HG02840 (cell line): ENCODE measurements around the gene MLC1.

Source experiments
- ATAC-seq: cut with Tn5 transposase; IDR thresholded peaks from one replicate; pipeline ENCODE4 v1.9.1; 2021; ENCODE audit warnings: mild to moderate bottlenecking, moderate library complexity, moderate number of reproducible peaks; ENCODE audit not compliant: unreplicated experiment, low FRiP score

MLC1 gene

DNA sequence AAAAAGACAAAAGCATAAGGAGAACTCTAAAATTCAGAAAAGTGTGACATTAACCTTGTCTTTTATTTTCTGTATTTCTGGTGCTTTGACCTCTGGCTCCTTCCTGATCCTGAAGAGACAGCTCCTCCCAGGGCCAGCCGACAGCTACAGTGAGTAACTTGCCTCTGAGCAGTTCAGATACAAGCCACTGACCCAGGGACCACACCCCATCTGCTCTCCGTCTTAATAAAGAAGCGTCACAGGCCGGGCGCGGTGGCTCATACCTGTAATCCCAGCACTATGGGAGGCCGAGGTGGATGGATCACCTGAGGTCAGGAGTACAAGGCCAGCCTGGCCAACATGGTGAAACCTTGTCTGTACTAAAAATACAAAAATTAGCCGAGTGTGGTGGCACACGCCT lies 6.5 kb downstream of the MLC1 start:
- ATAC-seq: no peak

DNA sequence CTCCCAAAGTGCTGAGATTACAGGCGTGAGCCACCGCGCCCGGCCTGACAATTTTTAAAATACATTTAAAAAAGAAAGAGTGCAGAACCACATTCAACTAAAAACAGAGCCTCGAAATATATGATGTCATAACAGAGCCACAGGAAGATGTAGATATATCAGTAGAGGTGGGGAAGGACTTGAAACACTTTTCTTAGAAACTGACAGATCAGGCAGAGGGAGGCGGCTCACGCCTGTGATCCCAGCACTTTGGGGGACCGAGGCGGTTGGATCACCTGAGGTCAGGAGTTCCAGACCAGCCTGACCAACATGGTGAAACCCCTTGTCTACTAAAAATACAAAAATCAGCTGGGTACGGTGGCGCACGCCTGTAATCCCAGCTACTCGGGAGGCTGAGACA lies 7.0 kb downstream of the MLC1 start:
- no peak for ATAC-seq

DNA sequence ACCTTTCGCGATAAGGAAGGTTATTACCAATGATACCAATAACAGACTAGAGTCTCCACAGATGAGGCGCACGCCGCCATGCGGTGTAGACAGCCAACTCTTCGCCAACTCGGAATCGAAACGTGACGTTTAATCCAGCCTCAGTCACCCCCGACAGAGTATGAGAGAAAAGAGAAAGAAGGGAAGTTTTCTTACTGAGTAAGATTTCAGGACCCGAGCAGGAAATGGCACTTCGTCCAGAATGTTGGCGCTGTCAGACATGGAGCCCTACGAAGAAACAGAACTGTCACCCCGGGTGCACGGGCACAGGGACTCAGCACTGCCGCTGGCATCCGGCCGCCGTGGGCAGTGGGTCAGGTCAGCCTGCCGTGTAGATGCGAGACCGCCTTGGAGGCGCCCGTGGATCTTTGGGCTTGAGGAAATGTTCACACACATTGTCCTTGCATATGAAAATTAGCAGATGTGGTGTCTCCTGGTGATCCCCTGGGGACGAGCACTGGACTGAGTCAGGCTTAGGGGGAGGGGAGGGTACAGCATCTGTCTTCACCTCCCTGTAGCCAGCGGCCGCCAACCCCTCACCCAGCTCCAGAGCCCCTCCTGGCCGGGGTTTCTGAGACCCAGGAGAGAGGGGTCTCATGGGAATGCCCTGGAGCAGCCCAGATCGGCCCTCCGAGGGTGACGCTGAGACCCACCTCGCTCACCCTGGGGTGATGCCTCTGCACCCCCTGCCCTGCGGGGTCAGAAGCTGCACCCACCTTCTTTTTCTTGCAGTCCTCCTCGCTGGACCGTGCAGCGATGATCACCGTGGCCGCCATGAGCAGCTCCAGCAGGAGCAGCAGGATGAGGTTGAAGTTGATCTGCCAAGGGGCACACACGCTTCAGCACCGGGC lies 8.3 kb downstream of the MLC1 start:
- no peak for ATAC-seq

DNA sequence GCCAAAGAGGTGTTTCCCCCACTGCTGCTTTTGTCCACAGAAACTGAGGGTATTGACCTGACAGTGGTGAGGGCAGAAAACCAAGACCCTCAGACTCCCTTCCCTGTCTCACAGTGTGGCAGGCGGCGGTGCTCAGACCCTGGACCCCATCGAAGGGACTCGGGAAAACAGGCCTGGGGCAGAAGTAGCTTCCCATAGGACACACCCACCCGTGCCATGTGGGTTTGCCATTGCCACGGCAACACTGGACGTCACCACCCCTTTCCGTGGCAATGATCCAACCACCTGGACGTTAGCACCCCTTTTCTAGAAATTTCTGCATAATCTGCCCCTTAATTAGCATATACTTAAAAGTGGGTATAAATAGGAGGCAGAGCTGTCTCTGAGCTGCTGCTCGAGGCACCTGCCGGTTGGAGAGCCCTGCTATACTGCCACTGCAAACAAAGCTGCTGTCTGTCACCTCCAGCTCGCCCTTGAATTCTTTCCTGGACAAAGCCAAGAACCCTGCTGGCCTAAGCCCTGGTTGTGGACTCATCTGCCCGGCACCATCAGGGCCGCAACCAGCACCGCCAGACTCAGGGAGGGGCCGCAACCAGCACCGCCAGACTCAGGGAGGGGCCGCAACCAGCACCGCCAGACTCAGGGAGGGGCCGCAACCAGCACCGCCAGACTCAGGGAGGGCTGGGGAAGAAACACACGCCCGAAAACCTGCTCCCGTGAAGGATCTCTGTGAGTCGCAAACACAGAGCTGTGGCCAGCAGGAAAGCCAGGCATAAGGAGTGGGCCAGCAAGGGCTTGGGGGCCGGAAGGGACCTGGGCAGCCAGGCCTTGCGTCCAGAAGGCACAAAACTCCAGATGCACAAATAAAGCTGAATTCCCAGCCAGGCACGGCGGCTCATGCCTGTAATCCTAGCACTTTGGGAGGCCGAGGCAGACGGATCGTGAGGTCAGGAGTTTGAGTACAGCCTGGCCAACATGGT lies 10.4 kb downstream of the MLC1 start:
- no peak for ATAC-seq

DNA sequence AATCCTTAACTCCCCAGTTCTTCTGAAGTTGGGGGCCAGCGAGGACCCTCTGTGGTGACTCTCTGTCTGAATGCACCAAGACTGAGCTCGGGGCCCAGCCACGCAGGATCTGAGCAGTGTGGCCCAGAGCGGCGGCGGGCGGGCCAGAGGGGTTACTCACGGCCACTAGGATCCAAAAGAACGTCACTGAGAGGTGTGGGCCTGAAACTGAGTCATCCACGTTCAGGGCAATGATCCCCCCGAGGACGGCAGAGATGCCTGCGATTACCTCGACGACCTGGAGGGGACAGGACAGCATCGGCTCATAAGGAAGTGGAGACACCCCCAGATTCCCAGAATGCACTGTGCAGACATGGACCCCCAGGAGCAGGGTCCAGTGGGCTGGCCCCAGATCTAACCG lies 11.2 kb downstream of the MLC1 start:
- ATAC-seq: no peak

DNA sequence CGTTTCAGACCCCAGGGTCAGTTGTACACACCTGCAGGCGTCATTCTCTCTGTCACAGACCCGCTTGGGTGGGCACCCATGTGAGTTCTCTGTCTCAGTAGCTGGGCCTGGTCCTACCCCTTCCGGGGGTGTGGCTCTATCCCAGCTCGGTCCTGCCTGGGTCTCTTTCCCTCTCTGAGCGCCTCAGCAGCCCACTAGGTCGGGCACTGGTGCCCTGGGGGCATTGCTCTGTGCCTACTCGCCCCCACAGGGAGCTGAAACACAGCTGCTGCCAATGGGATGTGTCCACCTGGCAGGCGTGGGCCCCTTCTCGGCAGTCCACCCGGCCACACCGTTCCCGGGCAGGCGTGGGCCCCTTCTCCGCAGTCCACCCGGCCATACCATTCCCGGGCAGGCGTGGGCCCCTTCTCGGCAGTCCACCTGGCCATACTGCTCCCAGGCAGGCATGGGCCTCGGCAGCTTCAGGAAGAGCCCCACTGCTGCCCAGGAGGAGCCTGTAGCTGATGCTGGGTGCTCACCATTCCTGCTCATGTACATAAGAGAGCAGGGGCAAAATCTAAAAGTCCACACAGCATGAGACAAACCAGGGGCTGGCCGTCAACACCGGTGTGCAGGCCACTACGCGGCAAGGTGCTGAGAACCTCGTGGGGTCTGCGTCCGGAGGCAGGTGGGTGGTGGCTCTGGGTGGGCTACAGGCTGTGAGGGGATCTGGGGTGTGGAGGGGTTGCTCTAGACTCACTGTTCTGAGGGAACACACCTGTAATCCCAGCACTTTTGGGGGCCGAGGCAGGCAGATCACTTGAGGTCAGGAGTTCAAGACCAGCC lies 12.3 kb downstream of the MLC1 start:
- no peak for ATAC-seq

DNA sequence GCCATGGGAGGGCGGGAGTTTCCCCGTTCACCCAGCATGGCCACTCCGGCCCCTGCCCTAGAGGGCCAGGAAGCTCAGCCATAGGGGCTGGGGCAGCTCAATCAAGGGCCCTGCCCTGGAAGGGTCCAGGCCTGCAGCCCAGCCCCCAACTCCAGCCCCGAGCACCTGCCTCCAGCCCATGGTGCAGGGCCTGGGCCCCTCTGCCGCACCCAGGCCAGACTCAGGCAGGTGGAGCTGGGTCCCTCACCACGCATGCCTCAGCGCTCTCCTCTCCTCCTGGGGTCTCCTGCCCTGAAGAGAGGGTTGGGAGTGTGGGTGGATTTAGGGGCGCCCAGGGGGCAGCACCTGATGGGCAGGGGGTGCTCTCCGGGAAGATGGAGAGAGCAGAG lies 13.1 kb downstream of the MLC1 start:
- ATAC-seq: no peak

DNA sequence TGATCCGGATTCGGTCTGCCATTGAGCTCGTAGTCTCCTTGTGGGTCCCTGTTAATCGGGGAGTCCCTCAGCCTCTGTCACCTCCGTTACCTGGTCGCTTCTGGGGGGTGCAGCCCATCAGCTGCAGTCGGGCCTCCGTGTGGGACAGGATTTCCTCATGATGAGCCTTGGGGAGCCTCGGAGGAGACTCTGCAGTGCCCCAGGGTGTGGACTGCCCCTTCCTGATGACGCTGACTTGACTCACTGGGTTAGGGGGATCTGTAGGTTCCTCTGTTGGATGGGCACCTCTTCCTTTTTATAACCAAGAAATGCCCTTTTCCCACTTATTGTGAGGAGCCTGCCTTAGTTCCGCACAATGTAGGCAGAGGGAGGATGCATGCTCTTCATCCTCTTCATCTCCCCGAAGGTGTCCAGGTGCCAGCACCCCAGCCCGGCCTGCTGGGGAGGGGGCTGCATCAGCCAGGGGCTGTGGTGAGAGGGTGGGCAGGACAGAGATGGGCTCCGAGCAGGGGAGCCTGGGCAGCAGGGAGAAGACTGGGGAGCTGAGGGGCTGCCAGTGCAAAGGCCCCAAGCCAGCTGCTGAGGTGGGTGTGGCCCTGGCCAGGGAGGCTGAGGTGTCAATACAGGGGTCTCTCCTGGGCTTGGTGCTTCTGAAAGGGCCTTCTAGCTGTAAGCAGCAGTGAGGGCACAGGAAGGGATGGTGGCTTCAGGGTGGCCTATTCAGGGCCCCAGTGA lies 13.6 kb downstream of the MLC1 start:
- no peak for ATAC-seq

DNA sequence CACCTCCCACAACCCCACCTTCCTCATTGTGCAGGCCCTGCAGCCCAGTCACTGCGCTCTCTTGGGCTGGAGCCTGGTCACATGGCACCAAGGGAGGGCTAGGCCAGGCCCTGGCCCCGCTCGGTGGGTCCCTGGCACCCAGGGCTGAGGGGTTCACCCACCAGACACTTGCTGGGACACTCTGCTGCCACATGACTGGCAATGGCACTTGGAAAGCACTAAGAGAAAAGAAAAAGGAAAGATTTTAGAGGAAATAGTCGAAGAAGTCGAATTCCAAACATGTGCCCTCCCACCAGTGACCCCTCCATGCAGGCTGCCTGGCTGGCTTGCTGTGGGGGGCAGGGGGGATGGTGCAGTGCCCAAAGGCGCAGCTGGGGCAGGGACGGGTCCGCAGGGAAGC lies 14.9 kb downstream of the MLC1 start:
- ATAC-seq: no peak

DNA sequence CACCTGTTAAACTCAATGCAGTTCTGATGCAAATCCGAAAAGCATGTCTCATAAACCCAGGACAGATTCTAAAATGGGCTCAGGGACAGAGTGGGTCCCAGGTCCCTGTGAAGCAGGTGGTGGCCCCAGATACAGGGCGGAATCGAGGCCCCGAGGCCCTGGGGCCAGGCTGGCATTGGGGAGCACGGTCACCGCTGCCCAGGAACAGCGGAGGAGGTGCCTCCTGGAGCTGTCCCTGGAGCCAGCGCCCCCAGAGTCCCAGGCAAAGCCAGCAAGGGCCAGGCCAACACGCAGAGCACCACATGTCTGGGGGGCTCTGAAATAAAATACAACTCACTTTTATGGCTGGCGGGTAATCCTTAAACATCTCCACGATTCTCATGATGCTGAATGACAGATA lies 17.1 kb downstream of the MLC1 start:
- no peak for ATAC-seq

DNA sequence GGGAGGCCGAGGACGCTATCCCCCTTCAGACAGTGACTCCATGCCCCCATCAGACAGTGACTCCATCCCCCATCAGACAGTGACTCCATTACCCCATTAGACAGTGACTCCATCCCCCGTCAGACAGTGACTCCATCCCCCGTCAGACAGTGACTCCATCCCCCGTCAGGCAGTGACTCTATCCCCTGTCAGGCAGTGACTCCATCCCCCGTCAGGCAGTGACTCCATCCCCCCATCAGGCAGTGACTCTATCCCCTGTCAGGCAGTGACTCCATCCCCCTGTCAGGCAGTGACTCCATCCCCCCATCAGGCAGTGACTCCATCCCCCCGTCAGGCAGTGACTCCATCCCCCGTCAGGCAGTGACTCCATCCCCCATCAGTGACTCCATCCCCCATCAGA lies 18.0 kb downstream of the MLC1 start:
- no peak for ATAC-seq

DNA sequence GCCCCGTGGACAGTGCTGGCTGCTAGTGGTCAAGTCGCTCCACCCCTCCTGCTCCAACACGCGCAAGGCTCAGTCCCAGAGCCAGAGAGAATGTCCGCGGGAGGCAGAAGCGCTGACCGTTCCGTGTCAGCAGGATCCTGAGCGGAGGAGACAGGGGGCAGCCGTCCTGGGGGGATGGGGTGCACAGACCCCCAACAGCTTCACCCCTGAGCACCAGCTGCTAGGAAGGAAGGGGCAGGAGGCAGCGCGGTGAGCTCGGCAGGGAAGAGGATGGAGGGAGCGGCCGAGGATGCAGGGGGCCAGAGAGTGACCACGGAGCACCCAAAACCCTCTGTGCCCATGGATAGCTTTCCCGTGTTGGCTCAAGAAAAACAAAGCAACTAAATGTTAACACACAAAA lies 20.8 kb downstream of the MLC1 start:
- ATAC-seq: no peak

DNA sequence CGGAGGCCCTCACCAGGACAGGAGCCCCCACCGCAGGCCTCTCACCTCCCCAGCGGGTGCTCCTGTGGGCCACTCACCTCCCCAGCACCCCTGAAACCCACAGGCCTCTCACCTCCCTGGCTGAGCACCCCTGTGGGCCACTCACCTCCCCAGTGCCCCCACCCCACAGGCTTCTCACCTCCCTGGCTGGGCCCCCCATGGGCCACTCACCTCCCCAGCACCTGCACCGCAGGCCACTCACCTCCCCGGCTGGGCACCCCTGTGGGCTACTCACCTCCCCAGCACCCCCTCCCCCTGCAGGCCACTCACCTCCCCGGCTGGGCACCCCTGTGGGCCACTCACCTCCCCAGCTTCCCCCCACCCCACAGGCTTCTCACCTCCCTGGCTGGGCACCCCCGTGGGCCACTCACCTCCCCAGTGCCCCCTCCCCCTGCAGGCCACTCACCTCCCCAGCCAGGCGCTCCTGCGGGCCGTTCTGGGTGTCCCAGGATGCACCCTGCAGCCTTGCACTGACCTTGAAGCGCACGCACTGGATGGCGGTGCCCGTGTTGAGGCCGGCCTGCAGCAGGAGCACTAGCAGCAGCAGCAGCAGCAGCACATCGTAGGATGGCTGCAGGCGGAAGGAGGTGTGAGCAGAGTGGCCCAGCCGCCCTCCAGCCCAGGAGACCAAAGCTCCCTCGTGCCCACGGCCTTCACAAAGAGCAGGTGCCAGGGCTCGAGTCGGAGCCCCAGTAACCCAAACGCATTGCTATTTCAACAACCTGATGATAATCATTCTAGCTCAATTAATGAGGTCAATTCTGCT lies 21.4 kb downstream of the MLC1 start:
- ATAC-seq: no peak

DNA sequence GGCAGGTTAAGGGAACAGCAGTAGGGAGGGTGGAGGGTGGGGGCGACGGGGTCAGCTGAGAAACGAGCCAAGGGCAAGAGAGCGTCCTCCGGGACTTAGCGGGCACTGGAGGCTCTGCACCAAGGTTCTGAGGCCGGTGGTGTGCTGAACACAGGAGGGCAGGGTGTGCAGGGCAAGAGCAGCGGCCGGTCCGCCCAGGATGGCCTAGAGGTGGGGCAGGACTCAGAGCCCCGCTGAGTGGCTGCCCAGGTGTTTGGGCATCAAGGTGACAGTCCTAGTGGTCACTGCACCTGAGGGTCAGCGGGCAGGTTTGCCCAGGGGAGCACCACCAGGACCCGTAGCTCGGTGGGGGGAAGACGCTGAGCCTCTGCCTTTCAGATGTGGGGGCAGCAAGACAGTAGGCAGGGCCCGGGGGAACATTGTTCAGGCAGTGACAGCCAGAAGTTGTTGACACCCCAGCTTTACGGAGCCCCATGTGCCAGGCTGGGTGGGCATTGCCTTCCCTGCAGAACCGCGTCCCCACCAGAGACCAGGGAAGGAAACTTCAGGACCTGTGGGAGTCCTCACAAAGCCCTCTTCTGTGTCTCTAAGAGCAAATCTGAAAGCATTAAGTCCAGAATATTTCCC lies 22.6 kb downstream of the MLC1 start:
- ATAC-seq: no peak

DNA sequence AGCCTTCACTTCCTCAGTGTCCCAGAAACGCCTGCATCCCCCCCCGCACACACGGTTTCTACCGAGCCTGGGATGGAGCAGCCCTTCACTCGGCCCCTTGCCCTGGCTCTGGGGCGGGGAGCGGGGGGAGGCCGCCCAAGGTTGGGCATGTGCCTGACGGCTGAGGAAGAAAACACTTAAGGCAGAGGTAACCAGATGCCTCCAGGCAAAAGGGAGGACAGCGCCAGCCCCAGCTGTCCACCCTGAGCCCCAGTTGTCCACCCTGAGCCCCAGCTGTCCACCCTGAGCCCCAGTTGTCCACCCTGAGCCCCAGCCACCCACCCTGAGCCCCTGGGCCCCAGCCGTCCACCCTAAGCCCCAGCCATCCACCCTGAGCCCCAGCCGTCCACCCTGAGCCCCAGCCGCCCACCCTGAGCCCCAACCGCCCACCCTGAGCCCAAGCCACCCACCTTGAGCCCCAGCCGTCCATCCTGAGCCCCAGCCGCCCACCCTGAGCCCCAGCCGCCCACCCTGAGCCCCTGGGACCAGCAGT lies 23.3 kb downstream of the MLC1 start:
- ATAC-seq: no peak

DNA sequence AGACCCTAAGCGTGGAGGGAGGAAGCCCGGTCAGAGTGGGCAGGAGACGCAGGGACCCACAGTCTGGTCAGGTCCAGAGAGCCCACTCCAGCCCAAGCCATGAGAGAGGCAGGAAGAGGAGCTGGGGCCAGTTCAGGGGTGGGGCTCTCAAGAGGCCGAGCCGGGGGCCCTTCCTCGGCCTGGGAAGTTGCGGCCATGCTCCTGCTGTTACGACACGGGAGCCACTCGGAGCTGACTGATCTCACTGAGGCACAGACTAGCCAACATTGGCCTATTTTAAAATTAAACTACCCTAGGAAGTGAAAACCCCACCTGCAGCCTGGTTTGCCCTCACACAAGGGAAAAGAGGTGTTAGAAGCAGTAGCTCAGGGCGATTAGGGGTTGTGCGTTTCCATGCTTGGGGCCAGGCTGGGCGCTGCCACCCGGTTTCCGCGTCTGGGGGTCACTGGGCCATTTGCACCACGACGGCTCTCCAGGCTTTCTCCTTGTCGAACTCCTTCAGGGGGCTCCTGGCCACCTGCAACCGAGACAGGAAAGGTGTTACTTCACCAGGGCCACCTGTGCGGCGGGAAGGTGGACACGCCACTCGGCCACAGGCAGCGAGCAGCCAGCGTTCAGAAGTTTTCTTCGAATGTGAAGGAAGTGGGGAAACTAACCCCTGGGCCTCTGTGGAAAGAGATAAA lies 23.9 kb downstream of the MLC1 start:
- no peak for ATAC-seq

DNA sequence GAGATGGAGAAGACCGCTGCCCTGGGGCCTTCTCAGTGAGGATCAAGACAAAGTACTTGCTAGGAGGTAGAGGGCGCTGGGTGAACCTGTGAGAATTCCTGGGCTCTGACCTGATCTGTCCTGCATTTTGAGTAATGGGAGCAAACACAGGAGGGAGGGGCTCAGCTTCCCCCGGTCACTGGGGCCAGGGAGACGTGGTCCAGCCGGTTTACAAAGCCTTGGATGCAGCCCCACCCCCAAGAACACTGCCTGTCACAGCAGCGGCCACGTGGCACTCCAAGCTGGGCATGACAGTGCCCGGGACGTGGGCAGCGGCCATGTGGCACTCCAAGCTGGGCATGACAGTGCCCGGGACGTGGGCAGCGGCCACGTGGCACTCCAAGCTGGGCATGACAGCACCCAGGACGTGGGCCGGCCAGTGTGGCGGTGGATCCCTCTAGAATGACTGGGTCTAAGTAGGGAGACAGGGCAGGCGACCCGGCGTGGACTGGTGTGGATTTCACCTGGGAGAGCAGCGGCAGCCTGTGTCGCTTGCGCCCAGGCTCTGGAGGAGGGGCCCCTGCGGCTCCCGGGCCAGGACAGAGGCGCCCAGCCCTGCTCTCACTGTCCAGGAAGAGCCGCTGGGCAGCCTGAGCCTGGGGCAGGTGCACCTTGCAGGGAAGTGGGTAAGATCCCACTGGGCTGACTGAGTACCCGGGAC lies 24.6 kb downstream of the MLC1 start:
- ATAC-seq: no peak
